Measurements from ENCODE around the gene PLSCR3. TPM values are rescaled to one million over a fixed set of nuclear protein-coding genes. Genes with fewer than 3 reads are reported as not detected.

PLSCR3 gene
- total and polyA plus RNA-seq, 2 experiments from 2014 or later: 30.0 to 34.3 TPM

DNA sequence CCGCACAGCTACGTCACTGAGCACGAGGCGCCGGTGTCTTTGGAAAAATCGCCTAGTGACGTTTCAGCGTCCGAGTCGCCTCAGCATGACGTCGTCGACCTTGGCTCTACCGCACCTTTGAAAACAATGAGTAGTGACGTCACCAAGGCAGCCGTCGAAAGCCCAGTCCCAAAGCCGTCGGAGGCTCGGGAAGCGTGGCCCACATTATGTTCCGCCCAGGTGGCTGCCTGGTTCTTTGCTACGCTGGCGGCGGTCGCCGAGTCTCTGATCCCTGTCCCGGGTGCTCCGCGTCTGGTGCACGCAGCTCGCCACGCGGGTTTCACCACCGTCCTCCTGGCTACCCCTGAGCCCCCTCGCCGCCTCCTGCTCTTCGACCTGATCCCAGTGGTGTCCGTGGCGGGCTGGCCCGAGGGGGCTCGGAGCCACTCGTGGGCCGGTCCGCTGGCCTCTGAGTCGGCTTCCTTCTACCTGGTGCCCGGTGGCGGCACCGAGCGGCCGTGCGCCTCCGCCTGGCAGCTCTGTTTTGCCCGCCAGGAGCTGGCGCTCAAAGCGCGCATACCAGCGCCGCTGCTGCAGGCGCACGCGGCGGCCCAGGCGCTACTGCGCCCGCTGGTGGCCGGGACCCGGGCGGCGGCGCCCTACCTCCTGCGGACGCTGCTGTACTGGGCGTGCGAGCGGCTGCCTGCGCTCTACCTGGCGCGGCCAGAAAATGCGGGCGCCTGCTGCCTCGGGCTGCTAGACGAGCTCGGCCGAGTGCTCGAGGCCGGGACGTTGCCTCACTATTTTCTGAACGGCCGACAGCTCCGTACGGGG, 42.4 kb upstream of the PLSCR3 start:
- no peaks in the 10 kb centered on the region for H3K36me3 Mint-ChIP-seq (ENCODE audit: low read depth)
- no peaks in the 10 kb centered on the region for H3K9me3 Mint-ChIP-seq
- H3K4me1 ChIP-seq (ENCODE audit: insufficient read depth): peaks cover 15% of the 10 kb centered on the region
- peak overlapping the region; percentile 76 for H3K4me2 ChIP-seq
- peak overlapping the region; percentile 98 for H3K4me3 ChIP-seq
- H3K27me3 ChIP-seq (ENCODE audit: insufficient read depth): peaks cover 25% of the 10 kb centered on the region
- peak overlapping the region; percentile 90 for H3K27ac Mint-ChIP-seq
- no peaks in the 10 kb centered on the region for H3K36me3 ChIP-seq (ENCODE audit: insufficient read depth)
- peak overlapping the region; percentile 72 for H2AFZ ChIP-seq
- ATAC-seq: peak; percentile 53
- peak overlapping the region; percentile 27; the same call in 1 of the 2 replicates for H3K27ac ChIP-seq (ENCODE audit: low read depth)
- peak overlapping the region; percentile 84 for H3K4me3 Mint-ChIP-seq
- H3K27me3 Mint-ChIP-seq (ENCODE audit: insufficient read depth, low read depth, poor library complexity): peaks cover 45% of the 10 kb centered on the region
- H4K20me1 ChIP-seq (replicated peaks; ENCODE audit: insufficient read depth): no peaks in the 10 kb centered on the region; the same call in 1 of the 2 replicates
- H3K9me2 ChIP-seq (ENCODE audit: insufficient read depth): 0 out of 2 replicates have a peak, but pooled peaks cover 5% of the 10 kb centered on the region
- DNase-seq (ENCODE audit: low spot score): peak; percentile 92
- peaks cover 37% of the 10 kb centered on the region for H3F3A ChIP-seq (replicated peaks; ENCODE audit: low read depth)
- H3K4me1 Mint-ChIP-seq: peaks cover 24% of the 10 kb centered on the region
- peak; percentile 98 for TF ChIP-seq CREB1 (CRISPR knock-in tag; IDR thresholded peaks at IDR 0.05; ENCODE audit: low read depth)
- no peak for TF ChIP-seq JUNB (IDR thresholded peaks at IDR 0.05; ENCODE audit: unreplicated experiment)
- TF ChIP-seq, protein P1, sequence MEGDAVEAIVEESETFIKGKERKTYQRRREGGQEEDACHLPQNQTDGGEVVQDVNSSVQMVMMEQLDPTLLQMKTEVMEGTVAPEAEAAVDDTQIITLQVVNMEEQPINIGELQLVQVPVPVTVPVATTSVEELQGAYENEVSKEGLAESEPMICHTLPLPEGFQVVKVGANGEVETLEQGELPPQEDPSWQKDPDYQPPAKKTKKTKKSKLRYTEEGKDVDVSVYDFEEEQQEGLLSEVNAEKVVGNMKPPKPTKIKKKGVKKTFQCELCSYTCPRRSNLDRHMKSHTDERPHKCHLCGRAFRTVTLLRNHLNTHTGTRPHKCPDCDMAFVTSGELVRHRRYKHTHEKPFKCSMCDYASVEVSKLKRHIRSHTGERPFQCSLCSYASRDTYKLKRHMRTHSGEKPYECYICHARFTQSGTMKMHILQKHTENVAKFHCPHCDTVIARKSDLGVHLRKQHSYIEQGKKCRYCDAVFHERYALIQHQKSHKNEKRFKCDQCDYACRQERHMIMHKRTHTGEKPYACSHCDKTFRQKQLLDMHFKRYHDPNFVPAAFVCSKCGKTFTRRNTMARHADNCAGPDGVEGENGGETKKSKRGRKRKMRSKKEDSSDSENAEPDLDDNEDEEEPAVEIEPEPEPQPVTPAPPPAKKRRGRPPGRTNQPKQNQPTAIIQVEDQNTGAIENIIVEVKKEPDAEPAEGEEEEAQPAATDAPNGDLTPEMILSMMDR (conservative IDR thresholded peaks at IDR 0.05; ENCODE audit: low read depth in 2 of 2): peak; percentile 50 to 84
- 0 out of 2 replicates have a peak, but pooled peaks have one; percentile 25 for TF ChIP-seq POLR2AphosphoS5 (IDR thresholded peaks at IDR 0.05; ENCODE audit: low read depth)
- TF ChIP-seq EZH2 (IDR thresholded peaks at IDR 0.05; ENCODE audit: low read depth, unreplicated experiment): no peak
- TF ChIP-seq, protein P2, sequence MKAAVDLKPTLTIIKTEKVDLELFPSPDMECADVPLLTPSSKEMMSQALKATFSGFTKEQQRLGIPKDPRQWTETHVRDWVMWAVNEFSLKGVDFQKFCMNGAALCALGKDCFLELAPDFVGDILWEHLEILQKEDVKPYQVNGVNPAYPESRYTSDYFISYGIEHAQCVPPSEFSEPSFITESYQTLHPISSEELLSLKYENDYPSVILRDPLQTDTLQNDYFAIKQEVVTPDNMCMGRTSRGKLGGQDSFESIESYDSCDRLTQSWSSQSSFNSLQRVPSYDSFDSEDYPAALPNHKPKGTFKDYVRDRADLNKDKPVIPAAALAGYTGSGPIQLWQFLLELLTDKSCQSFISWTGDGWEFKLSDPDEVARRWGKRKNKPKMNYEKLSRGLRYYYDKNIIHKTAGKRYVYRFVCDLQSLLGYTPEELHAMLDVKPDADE (IDR thresholded peaks at IDR 0.05): no peak
- TF ChIP-seq, protein P3, sequence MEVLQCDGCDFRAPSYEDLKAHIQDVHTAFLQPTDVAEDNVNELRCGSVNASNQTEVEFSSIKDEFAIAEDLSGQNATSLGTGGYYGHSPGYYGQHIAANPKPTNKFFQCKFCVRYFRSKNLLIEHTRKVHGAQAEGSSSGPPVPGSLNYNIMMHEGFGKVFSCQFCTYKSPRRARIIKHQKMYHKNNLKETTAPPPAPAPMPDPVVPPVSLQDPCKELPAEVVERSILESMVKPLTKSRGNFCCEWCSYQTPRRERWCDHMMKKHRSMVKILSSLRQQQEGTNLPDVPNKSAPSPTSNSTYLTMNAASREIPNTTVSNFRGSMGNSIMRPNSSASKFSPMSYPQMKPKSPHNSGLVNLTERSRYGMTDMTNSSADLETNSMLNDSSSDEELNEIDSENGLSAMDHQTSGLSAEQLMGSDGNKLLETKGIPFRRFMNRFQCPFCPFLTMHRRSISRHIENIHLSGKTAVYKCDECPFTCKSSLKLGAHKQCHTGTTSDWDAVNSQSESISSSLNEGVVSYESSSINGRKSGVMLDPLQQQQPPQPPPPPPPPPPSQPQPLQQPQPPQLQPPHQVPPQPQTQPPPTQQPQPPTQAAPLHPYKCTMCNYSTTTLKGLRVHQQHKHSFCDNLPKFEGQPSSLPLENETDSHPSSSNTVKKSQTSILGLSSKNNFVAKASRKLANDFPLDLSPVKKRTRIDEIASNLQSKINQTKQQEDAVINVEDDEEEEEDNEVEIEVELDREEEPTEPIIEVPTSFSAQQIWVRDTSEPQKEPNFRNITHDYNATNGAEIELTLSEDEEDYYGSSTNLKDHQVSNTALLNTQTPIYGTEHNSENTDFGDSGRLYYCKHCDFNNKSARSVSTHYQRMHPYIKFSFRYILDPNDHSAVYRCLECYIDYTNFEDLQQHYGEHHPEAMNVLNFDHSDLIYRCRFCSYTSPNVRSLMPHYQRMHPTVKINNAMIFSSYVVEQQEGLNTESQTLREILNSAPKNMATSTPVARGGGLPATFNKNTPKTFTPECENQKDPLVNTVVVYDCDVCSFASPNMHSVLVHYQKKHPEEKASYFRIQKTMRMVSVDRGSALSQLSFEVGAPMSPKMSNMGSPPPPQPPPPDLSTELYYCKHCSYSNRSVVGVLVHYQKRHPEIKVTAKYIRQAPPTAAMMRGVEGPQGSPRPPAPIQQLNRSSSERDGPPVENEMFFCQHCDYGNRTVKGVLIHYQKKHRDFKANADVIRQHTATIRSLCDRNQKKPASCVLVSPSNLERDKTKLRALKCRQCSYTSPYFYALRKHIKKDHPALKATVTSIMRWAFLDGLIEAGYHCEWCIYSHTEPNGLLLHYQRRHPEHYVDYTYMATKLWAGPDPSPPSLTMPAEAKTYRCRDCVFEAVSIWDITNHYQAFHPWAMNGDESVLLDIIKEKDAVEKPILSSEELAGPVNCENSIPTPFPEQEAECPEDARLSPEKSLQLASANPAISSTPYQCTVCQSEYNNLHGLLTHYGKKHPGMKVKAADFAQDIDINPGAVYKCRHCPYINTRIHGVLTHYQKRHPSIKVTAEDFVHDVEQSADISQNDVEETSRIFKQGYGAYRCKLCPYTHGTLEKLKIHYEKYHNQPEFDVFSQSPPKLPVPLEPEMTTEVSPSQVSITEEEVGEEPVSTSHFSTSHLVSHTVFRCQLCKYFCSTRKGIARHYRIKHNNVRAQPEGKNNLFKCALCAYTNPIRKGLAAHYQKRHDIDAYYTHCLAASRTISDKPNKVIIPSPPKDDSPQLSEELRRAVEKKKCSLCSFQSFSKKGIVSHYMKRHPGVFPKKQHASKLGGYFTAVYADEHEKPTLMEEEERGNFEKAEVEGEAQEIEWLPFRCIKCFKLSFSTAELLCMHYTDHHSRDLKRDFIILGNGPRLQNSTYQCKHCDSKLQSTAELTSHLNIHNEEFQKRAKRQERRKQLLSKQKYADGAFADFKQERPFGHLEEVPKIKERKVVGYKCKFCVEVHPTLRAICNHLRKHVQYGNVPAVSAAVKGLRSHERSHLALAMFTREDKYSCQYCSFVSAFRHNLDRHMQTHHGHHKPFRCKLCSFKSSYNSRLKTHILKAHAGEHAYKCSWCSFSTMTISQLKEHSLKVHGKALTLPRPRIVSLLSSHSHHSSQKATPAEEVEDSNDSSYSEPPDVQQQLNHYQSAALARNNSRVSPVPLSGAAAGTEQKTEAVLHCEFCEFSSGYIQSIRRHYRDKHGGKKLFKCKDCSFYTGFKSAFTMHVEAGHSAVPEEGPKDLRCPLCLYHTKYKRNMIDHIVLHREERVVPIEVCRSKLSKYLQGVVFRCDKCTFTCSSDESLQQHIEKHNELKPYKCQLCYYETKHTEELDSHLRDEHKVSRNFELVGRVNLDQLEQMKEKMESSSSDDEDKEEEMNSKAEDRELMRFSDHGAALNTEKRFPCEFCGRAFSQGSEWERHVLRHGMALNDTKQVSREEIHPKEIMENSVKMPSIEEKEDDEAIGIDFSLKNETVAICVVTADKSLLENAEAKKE (CRISPR knock-in tag; IDR thresholded peaks at IDR 0.05): no peak
- TF ChIP-seq, protein P4, sequence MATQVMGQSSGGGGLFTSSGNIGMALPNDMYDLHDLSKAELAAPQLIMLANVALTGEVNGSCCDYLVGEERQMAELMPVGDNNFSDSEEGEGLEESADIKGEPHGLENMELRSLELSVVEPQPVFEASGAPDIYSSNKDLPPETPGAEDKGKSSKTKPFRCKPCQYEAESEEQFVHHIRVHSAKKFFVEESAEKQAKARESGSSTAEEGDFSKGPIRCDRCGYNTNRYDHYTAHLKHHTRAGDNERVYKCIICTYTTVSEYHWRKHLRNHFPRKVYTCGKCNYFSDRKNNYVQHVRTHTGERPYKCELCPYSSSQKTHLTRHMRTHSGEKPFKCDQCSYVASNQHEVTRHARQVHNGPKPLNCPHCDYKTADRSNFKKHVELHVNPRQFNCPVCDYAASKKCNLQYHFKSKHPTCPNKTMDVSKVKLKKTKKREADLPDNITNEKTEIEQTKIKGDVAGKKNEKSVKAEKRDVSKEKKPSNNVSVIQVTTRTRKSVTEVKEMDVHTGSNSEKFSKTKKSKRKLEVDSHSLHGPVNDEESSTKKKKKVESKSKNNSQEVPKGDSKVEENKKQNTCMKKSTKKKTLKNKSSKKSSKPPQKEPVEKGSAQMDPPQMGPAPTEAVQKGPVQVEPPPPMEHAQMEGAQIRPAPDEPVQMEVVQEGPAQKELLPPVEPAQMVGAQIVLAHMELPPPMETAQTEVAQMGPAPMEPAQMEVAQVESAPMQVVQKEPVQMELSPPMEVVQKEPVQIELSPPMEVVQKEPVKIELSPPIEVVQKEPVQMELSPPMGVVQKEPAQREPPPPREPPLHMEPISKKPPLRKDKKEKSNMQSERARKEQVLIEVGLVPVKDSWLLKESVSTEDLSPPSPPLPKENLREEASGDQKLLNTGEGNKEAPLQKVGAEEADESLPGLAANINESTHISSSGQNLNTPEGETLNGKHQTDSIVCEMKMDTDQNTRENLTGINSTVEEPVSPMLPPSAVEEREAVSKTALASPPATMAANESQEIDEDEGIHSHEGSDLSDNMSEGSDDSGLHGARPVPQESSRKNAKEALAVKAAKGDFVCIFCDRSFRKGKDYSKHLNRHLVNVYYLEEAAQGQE (IDR thresholded peaks at IDR 0.05; ENCODE audit: unreplicated experiment): no peak
- no peak for TF ChIP-seq NANOG (IDR thresholded peaks at IDR 0.05; ENCODE audit: borderline replicate concordance)
- TF ChIP-seq ZNF331 (CRISPR knock-in tag; IDR thresholded peaks at IDR 0.05; ENCODE audit: low read depth): no peak
- TF ChIP-seq EZH2phosphoT487 (IDR thresholded peaks at IDR 0.05; ENCODE audit: unreplicated experiment): no peak
- TF ChIP-seq STAT1 (IDR thresholded peaks at IDR 0.05; ENCODE audit: unreplicated experiment): no peak
- no peak for TF ChIP-seq ZNF114 (CRISPR knock-in tag; IDR thresholded peaks at IDR 0.05)
- H3K79me2 ChIP-seq (replicated peaks; ENCODE audit: insufficient read depth): no peaks in the 10 kb centered on the region

Data from GM23338 (cell line).